Measurements from ENCODE around the gene TTC3.
"Not testable (repeated sequence)": the region's sequence is repeated elsewhere in the genome, so short reads cannot be mapped to it uniquely, and the experiment has no call there.

Gene TTC3

GRCh38 chr21:37101384-37101783, 28.3 kb downstream of the TTC3 start:
- H3F3A ChIP-seq (ENCODE audit: insufficient read depth, low read length), result no peaks in the 10 kb centered on the region
- H2AFZ ChIP-seq (ENCODE audit: low read length), result no peak overlapping the region
- H3K9me3 ChIP-seq (replicated peaks; ENCODE audit: insufficient read depth, low read length), result no peaks in the 10 kb centered on the region
- DNase-seq, result no peak
- no peaks in the 10 kb centered on the region for H3K9me2 ChIP-seq (replicated peaks; ENCODE audit: insufficient read depth, low read length)
- no peak for TF ChIP-seq CTCF (IDR thresholded peaks at IDR 0.05; ENCODE audit: low read length)
- no peak for TF ChIP-seq EZH2 (optimal IDR thresholded peaks at IDR 0.05; ENCODE audit: low read depth, low read length)
- H3K4me3 ChIP-seq (ENCODE audit: low read length), result no peak overlapping the region
- H3K4me1 ChIP-seq (ENCODE audit: low read length), result no peaks in the 10 kb centered on the region
- no peaks in the 10 kb centered on the region for H3K27me3 ChIP-seq (replicated peaks; ENCODE audit: insufficient read depth, low read length)
- H3K4me2 ChIP-seq (ENCODE audit: low read depth, low read length), result no peak overlapping the region
- H3K9ac ChIP-seq (ENCODE audit: low read length), result no peak overlapping the region
- no peaks in the 10 kb centered on the region for H4K20me1 ChIP-seq (ENCODE audit: insufficient read depth, low read length)
- no peaks in the 10 kb centered on the region for H3K36me3 ChIP-seq (replicated peaks; ENCODE audit: insufficient read depth, low read length)
- no peaks in the 10 kb centered on the region for H3K79me2 ChIP-seq (ENCODE audit: low read length)
- no peak overlapping the region for H3K27ac ChIP-seq (ENCODE audit: low read length)

- H3K9me3 ChIP-seq (replicated peaks; ENCODE audit: insufficient read depth, low read length); H3K79me2 ChIP-seq (ENCODE audit: low read length); H3K4me1 ChIP-seq (ENCODE audit: low read length); H3K9me2 ChIP-seq (replicated peaks; ENCODE audit: insufficient read depth, low read length); H3K27ac ChIP-seq (ENCODE audit: low read length); H3K36me3 ChIP-seq (replicated peaks; ENCODE audit: insufficient read depth, low read length); H3F3A ChIP-seq (ENCODE audit: insufficient read depth, low read length); H3K27me3 ChIP-seq (replicated peaks; ENCODE audit: insufficient read depth, low read length); H3K9ac ChIP-seq (ENCODE audit: low read length); H4K20me1 ChIP-seq (ENCODE audit: insufficient read depth, low read length); H3K4me2 ChIP-seq (ENCODE audit: low read depth, low read length); DNase-seq; H2AFZ ChIP-seq (ENCODE audit: low read length); H3K4me3 ChIP-seq (ENCODE audit: low read length): not testable (repeated sequence)
Measured at GRCh38 chr21:37102746-37103145, 29.7 kb downstream of the TTC3 start.

- Histone ChIP-seq H3K36me3 (replicated peaks; ENCODE audit: insufficient read depth, low read length) (no peaks in the 10 kb centered on the region), H2AFZ (ENCODE audit: low read length) (no peak overlapping the region), H3K4me2 (ENCODE audit: low read depth, low read length) (no peak overlapping the region), H3K27me3 (replicated peaks; ENCODE audit: insufficient read depth, low read length) (no peaks in the 10 kb centered on the region), H4K20me1 (ENCODE audit: insufficient read depth, low read length) (no peaks in the 10 kb centered on the region), H3K4me3 (ENCODE audit: low read length) (no peak overlapping the region), H3K9ac (ENCODE audit: low read length) (no peak overlapping the region), H3K79me2 (ENCODE audit: low read length) (no peaks in the 10 kb centered on the region), H3K4me1 (ENCODE audit: low read length) (no peaks in the 10 kb centered on the region), H3K27ac (ENCODE audit: low read length) (no peak overlapping the region), H3K9me2 (replicated peaks; ENCODE audit: insufficient read depth, low read length) (no peaks in the 10 kb centered on the region), H3F3A (ENCODE audit: insufficient read depth, low read length) (no peaks in the 10 kb centered on the region), H3K9me3 (replicated peaks; ENCODE audit: insufficient read depth, low read length) (no peaks in the 10 kb centered on the region)
- TF ChIP-seq EZH2 (optimal IDR thresholded peaks at IDR 0.05; ENCODE audit: low read depth, low read length) (no peak), EZH2phosphoT487 (IDR thresholded peaks at IDR 0.05; ENCODE audit: low read length) (no peak), CTCF (IDR thresholded peaks at IDR 0.05; ENCODE audit: low read length) (no peak)
- DNase-seq, result no peak
Measured at GRCh38 chr21:37106998-37107397, 33.9 kb downstream of the TTC3 start.

- H3K79me2 ChIP-seq (ENCODE audit: low read length); H3F3A ChIP-seq (ENCODE audit: insufficient read depth, low read length); H3K36me3 ChIP-seq (replicated peaks; ENCODE audit: insufficient read depth, low read length); H3K9me2 ChIP-seq (replicated peaks; ENCODE audit: insufficient read depth, low read length); H4K20me1 ChIP-seq (ENCODE audit: insufficient read depth, low read length); H3K4me2 ChIP-seq (ENCODE audit: low read depth, low read length); DNase-seq; H3K27me3 ChIP-seq (replicated peaks; ENCODE audit: insufficient read depth, low read length); H3K27ac ChIP-seq (ENCODE audit: low read length); H3K4me1 ChIP-seq (ENCODE audit: low read length); H3K4me3 ChIP-seq (ENCODE audit: low read length); H2AFZ ChIP-seq (ENCODE audit: low read length); H3K9ac ChIP-seq (ENCODE audit: low read length); H3K9me3 ChIP-seq (replicated peaks; ENCODE audit: insufficient read depth, low read length): not testable (repeated sequence)
Measured at GRCh38 chr21:37111029-37111428, 38.0 kb downstream of the TTC3 start.

GRCh38 chr21:37114301-37114700, 41.2 kb downstream of the TTC3 start:
- H3F3A ChIP-seq (ENCODE audit: insufficient read depth, low read length), result not testable (repeated sequence)

GRCh38 chr21:37116459-37116858, 43.4 kb downstream of the TTC3 start:
- H3K36me3 ChIP-seq (replicated peaks; ENCODE audit: insufficient read depth, low read length); H3K4me1 ChIP-seq (ENCODE audit: low read length); H3K27ac ChIP-seq (ENCODE audit: low read length); H2AFZ ChIP-seq (ENCODE audit: low read length); H3K4me2 ChIP-seq (ENCODE audit: low read depth, low read length); DNase-seq; H3K9ac ChIP-seq (ENCODE audit: low read length); H4K20me1 ChIP-seq (ENCODE audit: insufficient read depth, low read length); H3K4me3 ChIP-seq (ENCODE audit: low read length); H3K9me2 ChIP-seq (replicated peaks; ENCODE audit: insufficient read depth, low read length); H3F3A ChIP-seq (ENCODE audit: insufficient read depth, low read length); H3K9me3 ChIP-seq (replicated peaks; ENCODE audit: insufficient read depth, low read length); H3K27me3 ChIP-seq (replicated peaks; ENCODE audit: insufficient read depth, low read length); H3K79me2 ChIP-seq (ENCODE audit: low read length): not testable (repeated sequence)

More at GRCh38 chr21:37114301-37114700, 41.2 kb downstream of the TTC3 start:
- not testable (repeated sequence) for H3K9me2 ChIP-seq (replicated peaks; ENCODE audit: insufficient read depth, low read length); H3K4me2 ChIP-seq (ENCODE audit: low read depth, low read length); H3K4me3 ChIP-seq (ENCODE audit: low read length); H3K4me1 ChIP-seq (ENCODE audit: low read length); DNase-seq; H3K27me3 ChIP-seq (replicated peaks; ENCODE audit: insufficient read depth, low read length); H3K9me3 ChIP-seq (replicated peaks; ENCODE audit: insufficient read depth, low read length); H3K9ac ChIP-seq (ENCODE audit: low read length); H3K27ac ChIP-seq (ENCODE audit: low read length); H3K36me3 ChIP-seq (replicated peaks; ENCODE audit: insufficient read depth, low read length); H3K79me2 ChIP-seq (ENCODE audit: low read length); H2AFZ ChIP-seq (ENCODE audit: low read length); H4K20me1 ChIP-seq (ENCODE audit: insufficient read depth, low read length)

Data from MM.1S (cell line).